HG03066 (cell line): ENCODE measurements around the gene GLYATL1B.
A peak's percentile ranks its signal among the peaks of the same experiment; 100 is the strongest.
"Not testable (repeated sequence)": the region's sequence is repeated elsewhere in the genome, so short reads cannot be mapped to it uniquely, and the experiment has no call there.

ENCODE experiments used
- ATAC-seq: cut with Tn5 transposase; IDR thresholded peaks from one replicate; pipeline ENCODE4 v1.9.1; 2021; ENCODE audit warnings: low read depth; ENCODE audit not compliant: unreplicated experiment

The GLYATL1B gene

GRCh38 chr11:59095225-59095624 lies 9.1 kb downstream of the GLYATL1B start:
- peak; percentile 74 for ATAC-seq

GRCh38 chr11:59095972-59096575 lies 10.0 kb downstream of the GLYATL1B start:
- not testable (repeated sequence) for ATAC-seq

- peak; percentile 45 for ATAC-seq
These were observed 11.1 kb downstream of the GLYATL1B start for GRCh38 chr11:59097113-59097708.

GRCh38 chr11:59097938-59098337 lies 11.8 kb downstream of the GLYATL1B start:
- ATAC-seq, result not testable (repeated sequence)

- peak; percentile 62 for ATAC-seq
These were observed 16.2 kb downstream of the GLYATL1B start for GRCh38 chr11:59102259-59102765.

DNA sequence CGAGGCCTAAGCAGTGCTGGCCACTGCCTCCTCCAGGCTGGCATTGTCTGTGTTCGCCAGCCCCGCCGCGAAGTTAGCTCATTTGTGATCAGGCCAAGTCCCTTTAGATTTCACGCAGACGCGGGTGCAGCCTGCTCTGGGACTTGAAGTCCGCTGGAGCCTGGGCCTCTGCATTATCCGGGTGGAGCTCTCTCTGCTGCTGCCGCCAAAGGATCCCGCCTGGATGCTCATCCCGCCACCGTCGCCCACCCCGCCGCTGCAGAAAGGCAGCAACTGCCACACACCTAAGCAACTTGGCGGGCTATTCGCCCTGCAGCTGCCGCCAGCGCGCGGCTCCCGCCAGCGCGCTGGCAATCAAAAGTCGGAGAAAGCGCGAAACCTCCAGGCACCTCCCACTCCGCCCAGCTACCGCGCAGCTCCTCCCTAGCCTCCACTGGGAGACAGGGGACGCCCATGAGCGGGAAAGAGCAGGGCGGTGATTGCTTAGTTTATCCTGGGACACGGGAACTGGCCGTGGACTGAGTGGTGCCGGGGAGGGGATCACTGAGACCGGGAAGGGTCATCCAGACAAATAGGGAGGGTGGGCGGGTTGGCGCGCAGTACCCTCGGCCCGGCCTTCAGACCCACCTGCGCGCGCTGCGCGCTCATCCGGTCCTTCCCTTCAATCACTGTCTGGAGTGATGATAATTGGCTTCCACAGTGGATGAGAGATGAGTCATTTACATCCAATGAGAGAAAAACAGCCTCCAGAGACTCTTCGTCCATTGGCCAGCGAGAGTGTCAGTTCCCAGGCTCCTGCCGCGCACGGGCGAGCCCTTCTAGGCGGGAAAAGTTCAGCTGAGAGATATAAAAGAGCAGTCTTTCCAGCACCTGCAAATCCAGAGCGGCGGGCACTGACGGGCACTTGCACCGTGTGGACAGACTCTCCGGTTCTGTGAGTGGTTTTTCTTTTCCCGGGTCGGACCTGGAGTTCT lies 20.5 kb downstream of the GLYATL1B start, which contains the start of gene FAM111B:
Gene FAM111B (plus strand): TSS at position 875 of the 974 bp plus-strand sequence. CDS start 2,389 bp downstream, outside the sequence.
- ATAC-seq, result peak; percentile 65

DNA sequence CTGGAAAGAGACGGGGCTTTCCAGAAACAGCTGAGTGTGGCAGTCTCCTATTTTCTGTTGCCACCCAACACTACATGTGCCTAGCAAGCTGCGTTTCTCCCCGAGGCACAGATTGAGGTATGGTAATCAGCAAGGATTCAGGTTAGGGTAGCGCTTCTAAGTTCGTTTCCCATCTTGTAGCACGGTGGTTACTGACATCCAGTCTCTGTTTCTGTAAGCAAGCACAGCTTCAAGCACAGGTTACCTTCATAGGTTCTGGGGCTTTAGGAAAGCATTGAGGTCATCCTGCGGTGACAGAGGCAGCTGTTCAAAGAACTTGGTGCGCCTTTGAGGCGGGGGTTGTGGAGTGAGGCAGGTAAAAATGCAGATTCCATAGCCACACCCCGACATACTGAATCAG lies 21.6 kb downstream of the GLYATL1B start:
- not testable (repeated sequence) for ATAC-seq

GRCh38 chr11:59112494-59112893 lies 26.4 kb downstream of the GLYATL1B start:
- ATAC-seq, result no peak

DNA sequence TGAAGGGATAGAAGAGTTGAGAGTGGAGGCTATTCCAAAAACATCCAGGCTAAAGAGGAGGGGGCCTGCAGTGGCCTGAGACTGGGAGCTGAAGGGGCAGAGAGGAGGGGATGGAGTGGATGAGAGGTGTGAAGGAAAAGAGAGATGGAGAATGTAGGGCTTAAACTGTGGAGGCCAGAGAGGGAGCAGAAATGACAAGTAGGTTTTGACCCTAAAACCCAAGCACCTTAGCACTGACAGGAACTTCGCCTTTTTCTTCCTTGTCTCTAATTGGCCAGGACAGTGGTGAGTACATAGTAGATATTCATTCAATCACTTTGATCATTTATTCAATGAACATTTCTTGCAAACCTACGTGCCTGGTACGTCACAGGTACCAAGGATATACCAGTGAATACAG lies 28.2 kb downstream of the GLYATL1B start:
- ATAC-seq, result no peak

DNA sequence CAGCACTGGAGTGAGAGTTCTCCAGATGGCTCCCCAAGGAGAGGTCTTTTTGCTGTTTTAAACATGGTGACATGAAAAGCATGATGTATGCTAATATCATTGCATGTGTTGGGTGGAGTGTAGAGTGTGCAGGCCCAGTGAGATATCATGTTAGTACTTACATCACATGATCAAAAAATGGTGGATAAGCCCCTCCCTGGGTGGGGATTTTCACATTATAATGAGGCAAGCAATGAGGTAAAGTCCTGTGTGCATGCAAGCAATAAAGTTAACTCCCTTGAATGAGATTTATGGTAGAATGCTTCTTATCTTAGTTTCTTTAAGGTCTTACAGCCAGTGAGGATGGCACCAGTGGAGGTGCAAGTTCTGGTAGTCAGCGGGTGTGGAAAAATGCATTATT lies 29.4 kb downstream of the GLYATL1B start:
- ATAC-seq, result no peak

DNA sequence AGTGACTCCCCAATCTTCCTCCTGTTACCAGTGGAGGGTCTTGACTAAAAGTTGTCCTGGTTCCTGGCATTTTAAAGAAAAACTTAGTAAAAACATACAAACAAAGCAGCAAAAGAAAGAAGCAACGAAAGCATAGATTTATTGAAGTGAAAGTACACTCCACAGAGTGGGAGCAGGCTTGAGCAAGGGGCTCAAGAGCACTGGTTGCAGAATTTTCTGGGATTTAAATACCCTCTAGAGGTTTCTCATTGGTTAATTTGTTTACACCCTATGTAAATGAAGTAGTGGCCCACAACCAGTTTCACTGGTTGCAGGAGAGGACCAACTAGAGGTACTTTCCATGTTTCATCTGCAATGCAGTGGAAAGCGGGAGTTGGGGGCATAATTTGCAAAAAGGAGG lies 31.7 kb downstream of the GLYATL1B start:
- ATAC-seq, result no peak

- no peak for ATAC-seq
These were observed 33.7 kb downstream of the GLYATL1B start for GRCh38 chr11:59119826-59120225.

DNA sequence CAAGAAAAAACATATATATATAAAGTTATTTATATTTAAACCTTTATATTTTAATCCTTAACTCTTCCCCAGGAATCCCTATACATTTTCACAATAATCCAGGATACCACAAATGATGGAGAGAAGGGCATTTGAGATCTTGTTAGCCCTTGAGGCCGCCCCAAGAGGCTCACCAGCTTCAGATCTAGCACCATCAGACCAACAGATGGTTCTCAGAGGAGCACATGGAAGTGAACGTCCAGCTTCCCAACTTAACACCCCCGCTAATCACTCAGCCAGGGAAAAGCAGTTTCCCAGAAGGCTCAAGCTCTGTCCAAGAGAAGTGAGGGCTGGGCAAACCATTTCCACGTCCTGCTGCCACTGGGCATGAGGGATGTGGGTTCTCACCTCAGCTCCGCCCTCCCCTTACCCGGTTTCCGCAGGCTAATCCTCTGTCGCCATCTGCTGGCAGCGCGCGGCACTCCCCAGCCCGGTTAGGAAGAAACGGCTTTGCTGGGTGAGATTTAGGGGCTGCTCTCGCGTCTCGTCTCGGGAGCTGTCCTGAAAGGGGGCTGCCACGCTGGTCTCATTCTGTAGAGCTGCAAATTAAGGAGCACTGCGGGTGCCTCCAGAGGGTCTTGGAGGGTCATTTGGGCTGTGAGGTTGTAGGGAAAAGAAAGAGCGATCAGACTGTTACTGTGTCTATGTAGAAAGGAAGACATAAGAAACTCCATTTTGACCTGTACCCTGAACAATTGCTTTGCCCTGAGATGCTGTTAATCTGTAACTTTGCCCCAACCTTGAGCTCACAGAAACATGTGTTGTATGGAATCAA lies 49.7 kb downstream of the GLYATL1B start:
- ATAC-seq, result peak; percentile 95

GRCh38 chr11:59136551-59136950 lies 50.4 kb downstream of the GLYATL1B start:
- ATAC-seq, result not testable (repeated sequence)

DNA sequence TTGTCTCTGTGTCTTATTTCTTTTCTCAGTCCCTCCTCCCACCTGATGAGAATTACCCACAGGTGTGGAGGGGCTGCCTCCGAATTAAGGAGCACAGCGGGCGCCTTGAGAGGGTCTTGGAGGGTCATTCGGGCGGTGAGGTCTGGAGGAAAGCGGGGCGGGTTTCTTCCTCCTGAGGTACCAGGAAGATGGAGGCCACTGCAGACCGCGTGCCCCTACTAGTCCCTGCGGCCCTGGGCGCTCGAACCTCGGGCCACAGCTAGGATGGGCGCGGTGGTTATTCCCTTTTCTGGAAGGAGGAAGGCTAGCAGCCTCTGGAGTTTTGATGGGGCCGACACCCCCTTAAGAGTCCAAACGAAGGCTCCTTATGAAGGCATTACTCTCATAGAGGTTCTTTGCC lies 51.1 kb downstream of the GLYATL1B start:
- ATAC-seq, result no peak

- ATAC-seq, result no peak
These were observed 52.5 kb downstream of the GLYATL1B start for GRCh38 chr11:59138643-59139042.

GRCh38 chr11:59141191-59141590 lies 55.1 kb downstream of the GLYATL1B start:
- ATAC-seq, result no peak

- no peak for ATAC-seq
These were observed 55.8 kb downstream of the GLYATL1B start for GRCh38 chr11:59141673-59142460.
